K562 (cell line): ENCODE results near the gene CCSER2. TPM values are rescaled to one million over a fixed set of nuclear protein-coding genes. Genes with fewer than 3 reads are reported as not detected.

Experiments used
- ATAC-seq: fragments of 200-7000 bp; cut with Tn5 transposase; 3 replicates; pipeline ENCODE4 v1.9.1; 2020; ENCODE audit warnings: moderate library complexity
- BruUV-seq: library from RNA; stranded (reverse); fragments of 400-500 nt; replicated peaks from 2 replicates; lab custom pipeline; 2021; lab: Mats Ljungman, UMichigan
- CTCF ChIA-PET: fragments of 300-600 bp; formaldehyde crosslinking; extraction: SDS; loops from one replicate; lab custom pipeline; 2021; ENCODE audit warnings: low intra/inter-chr PET ratio; lab: Yijun Ruan, JAX
- POLR2A ChIA-PET: fragments of 300-600, 350-650 bp; sonication (Branson Sonifier 250); formaldehyde crosslinking; extraction: SDS; loops from one replicate; lab custom pipeline; 2021; ENCODE audit warnings: antibody characterized with exemption, inconsistent platforms; lab: Yijun Ruan, JAX
- DNase-seq, 4 experiments: peaks; one replicate each; pipeline versions ENCODE4 v3.0.0 to v3.0.0-alpha.2; 2011 to 2018; ENCODE audit warnings: low spot score in 3 of 4, mixed read lengths in 3 of 4; ENCODE audit errors: extremely low read depth in 1 of 4
- FAIRE-seq: peaks from 2 replicates; lab custom pipeline; 2011; peaks lifted over from hg19 to GRCh38; lab: Jason Lieb, UNC
- H2AFZ ChIP-seq: 2 replicates; pipeline ENCODE4 v1.6.0; 2011; ENCODE audit warnings: low read depth, low read length, control low read depth, inconsistent platforms
- H3K27ac ChIP-seq: fragments of 200-600 bp; 3 replicates; pipeline ENCODE4 v1.8.0; 2011; ENCODE audit warnings: low read depth, mild to moderate bottlenecking, control low read depth, inconsistent platforms, low read length, moderate library complexity, mixed read lengths; ENCODE audit errors: extremely low read depth
- H3K27me3 ChIP-seq, 2 experiments: fragments of 300-600 bp in 1 of 2; 2 replicates in 1 of 2; 3 replicates in 1 of 2; pipeline versions ENCODE4 v1.6.0 to v1.8.0; 2011; ENCODE audit warnings: inconsistent platforms in 2 of 2, low read length in 2 of 2, mild to moderate bottlenecking in 1 of 2, mixed read lengths in 1 of 2, moderate library complexity in 1 of 2; ENCODE audit not compliant: control insufficient read depth in 2 of 2, insufficient read depth in 2 of 2
- H3K36me3 ChIP-seq: fragments of 300-600 bp; 3 replicates; pipeline ENCODE4 v1.8.0; 2011; ENCODE audit warnings: mild to moderate bottlenecking, low read length, inconsistent platforms; ENCODE audit not compliant: control insufficient read depth, insufficient read depth
- H3K4me1 ChIP-seq, 2 experiments: fragments of 200-600 bp in 1 of 2; replicated peaks in 1 of 2; 2 replicates in 1 of 2; 3 replicates in 1 of 2; pipeline versions ENCODE4 v1.5.1 to v1.8.0; 2011; ENCODE audit warnings: inconsistent platforms in 2 of 2, low read length in 2 of 2, mild to moderate bottlenecking in 1 of 2, mixed read lengths in 1 of 2, moderate library complexity in 1 of 2; ENCODE audit not compliant: control insufficient read depth in 2 of 2, insufficient read depth in 2 of 2
- H3K4me2 ChIP-seq: 2 replicates; pipeline ENCODE4 v1.6.1; 2011; ENCODE audit warnings: low read length, control low read depth, inconsistent platforms, mixed read lengths; ENCODE audit not compliant: insufficient read depth
- H3K4me3 ChIP-seq: fragments of 200-600 bp; sonication (generic), shearing (Covaris generic); 2 replicates; pipeline ENCODE4 v1.5.1; 2016; ENCODE audit warnings: control low read depth, inconsistent platforms
- H3K79me2 ChIP-seq: fragments of 200-600 bp; 3 replicates; pipeline ENCODE4 v1.8.0; 2011; ENCODE audit warnings: low read length, inconsistent platforms; ENCODE audit not compliant: control insufficient read depth, insufficient read depth
- H3K9ac ChIP-seq, 2 experiments: 2 replicates each; pipeline versions ENCODE4 v1.6.0 to v1.6.1; 2011; ENCODE audit warnings: low read depth in 2 of 2, low read length in 2 of 2, control low read depth in 1 of 2, inconsistent platforms in 1 of 2, mild to moderate bottlenecking in 1 of 2, mixed read lengths in 1 of 2; ENCODE audit not compliant: insufficient read depth in 1 of 2
- H3K9me1 ChIP-seq: one replicate; pipeline ENCODE4 v1.6.0; 2011; ENCODE audit warnings: inconsistent platforms, mild to moderate bottlenecking, low read length, moderate library complexity; ENCODE audit not compliant: control insufficient read depth, insufficient read depth
- H3K9me3 ChIP-seq: replicated peaks from 2 replicates; pipeline ENCODE4 v1.5.1; 2011; ENCODE audit warnings: low read depth, low read length, inconsistent platforms; ENCODE audit not compliant: control insufficient read depth, insufficient read depth
- H4K20me1 ChIP-seq: replicated peaks from 2 replicates; pipeline ENCODE4 v1.6.1; 2011; ENCODE audit warnings: low read length, inconsistent platforms, mixed read lengths; ENCODE audit not compliant: control insufficient read depth, insufficient read depth
- CEBPG ChIP-seq, 3 experiments: fragments of 200-800 bp in 1 of 3; sonication (Bioruptor generic) in 1 of 3; sonication (generic) in 1 of 3; formaldehyde crosslinking in 1 of 3; IDR thresholded peaks in 2 of 3; conservative IDR thresholded peaks in 1 of 3; 2 replicates each; pipeline versions ENCODE4 v1.6.1 to v1.8.0; 2016 to 2022; ENCODE audit warnings: missing compliant biosample characterization in 2 of 3, missing genetic modification characterization in 2 of 3, mild to moderate bottlenecking in 1 of 3, missing genetic modification reagents in 1 of 3
- DMBX1 ChIP-seq: fragments of 250-450 bp; sonication (Bioruptor Pico); IDR thresholded peaks from 2 replicates; pipeline ENCODE4 v1.8.0; 2022; ENCODE audit warnings: inconsistent platforms, mild to moderate bottlenecking, moderate library complexity, borderline replicate concordance
- MAFG ChIP-seq: fragments of 450-650 bp; conservative IDR thresholded peaks from 2 replicates; pipeline ENCODE4 v1.6.1; 2016; ENCODE audit warnings: missing genetic modification characterization, missing compliant biosample characterization
- NBN ChIP-seq: fragments of 450-650 bp; IDR thresholded peaks from 2 replicates; pipeline ENCODE4 v1.6.1; 2016; ENCODE audit warnings: low read depth, mild to moderate bottlenecking
- SAFB ChIP-seq: fragments of 200-400 bp; formaldehyde crosslinking; IDR thresholded peaks from 2 replicates; pipeline ENCODE4 v1.6.1; 2017; ENCODE audit warnings: low read depth, low read length, borderline replicate concordance
- USF1 ChIP-seq: sonication (generic); formaldehyde crosslinking; IDR thresholded peaks from 2 replicates; pipeline ENCODE4 v1.9.0; 2022; ENCODE audit warnings: mild to moderate bottlenecking, missing genetic modification reagents
- ZNF175 ChIP-seq: fragments of 200-800 bp; sonication (Bioruptor generic); IDR thresholded peaks from 2 replicates; pipeline ENCODE4 v1.6.1; 2016; ENCODE audit warnings: low read depth, mild to moderate bottlenecking, missing genetic modification characterization, missing compliant biosample characterization
- ZNF592 ChIP-seq: fragments of 450-650 bp; IDR thresholded peaks from 2 replicates; pipeline ENCODE4 v1.6.1; 2017; ENCODE audit warnings: antibody characterized with exemption, mild to moderate bottlenecking
- ZNF655 ChIP-seq: fragments of 250-450 bp; sonication (Bioruptor Pico); IDR thresholded peaks from 2 replicates; pipeline ENCODE4 v1.5.0; 2021
- ZNF780A ChIP-seq: fragments of 250-450 bp; sonication (Bioruptor Pico); IDR thresholded peaks from 2 replicates; pipeline ENCODE4 v1.5.0; 2021; ENCODE audit warnings: mild to moderate bottlenecking
- WGBS: fragments of 100-300 bp; shearing (Covaris generic); methylation state at CpG from one replicate; pipeline ENCODE4 v1.1.6; 2016; ENCODE audit warnings: low coverage, mixed read lengths; ENCODE audit not compliant: insufficient coverage; ENCODE audit errors: missing lambda C conversion rate; 5-methylcytosine and 5-hydroxymethylcytosine counted together
- in situ Hi-C: fragments of 300-500 bp; cut with MboI; formaldehyde crosslinking; loops from 4 replicates; pipeline ENCODE4 v1.15.0; 2018; ENCODE audit warnings: inconsistent platforms, mixed read lengths
- intact Hi-C: fragments of 100-400 bp; cut with micrococcal nuclease; formaldehyde crosslinking; loops from 2 replicates; pipeline ENCODE4 v1.14.2; 2022
- polyA plus RNA-seq, 8 experiments: library from polyadenylated mRNA; depleted of rRNA in 4 of 8; stranded (reverse) in 5 of 8; unstranded in 3 of 8; fragments of >200 nt; fragmentation: Nextera tagmentation in 2 of 8; fragmentation: Illumina TruSeq in 1 of 8; extraction: Ambion mirVana in 2 of 8; extraction: Trizol in 1 of 8; gene quantifications; 2 replicates each; pipeline versions ENCODE4 v1.2.1 to v1.2.3, GENCODE V29; 2011 to 2014; ENCODE audit warnings: inconsistent platforms in 1 of 8, missing spikeins in 1 of 8
- total RNA-seq, 7 experiments: library from RNA; depleted of rRNA in 6 of 7; stranded (reverse); fragments of >200 nt in 6 of 7; fragmentation: Illumina TruSeq in 2 of 7; extraction: Trizol in 2 of 7; gene quantifications; 2 replicates each; pipeline versions ENCODE4 v1.2.1 to v1.2.3, GENCODE V29; 2011 to 2021; ENCODE audit warnings: low replicate concordance in 1 of 7

CCSER2 gene
- total and polyA plus RNA-seq, 9 of the 15 experiments (the other 6 are each of a cell fraction or from before 2014, with no cell fraction given) = 2.7 to 15.1 (median 9.7) TPM

GRCh38 chr10:84375881-84376280, 47.5 kb downstream of the CCSER2 start (continued):
- TF ChIP-seq ZNF592 = no peak
- no peak for TF ChIP-seq ZNF175
- TF ChIP-seq SAFB = no peak
- no peak for TF ChIP-seq CEBPG (CRISPR knock-in tag; IDR thresholded peaks at IDR 0.05)
- peak; percentile 16 to 40; a peak in 2 of 4 replicates for TF ChIP-seq CEBPG (tag; conservative IDR thresholded peaks at IDR 0.05 in 1 of 2, IDR thresholded peaks at IDR 0.05 in 1 of 2)
- TF ChIP-seq MAFG (tag) = peak; percentile 30; the same call in 1 of the 2 replicates

- CTCF ChIA-PET = no interaction called here
Measured at GRCh38 chr10:84388148-84388547, 59.8 kb downstream of the CCSER2 start.

More at GRCh38 chr10:84388148-84388547, 59.8 kb downstream of the CCSER2 start:
- Histone ChIP-seq H3K79me2 (no peaks in the 10 kb centered on the region), H3K27ac (no peak overlapping the region), H2AFZ (no peak overlapping the region), H3K4me3 (no peak overlapping the region), H3K36me3 (no peaks in the 10 kb centered on the region), H3K9ac (no peak overlapping the region), H3K9me1 (no peaks in the 10 kb centered on the region), H4K20me1 (no peaks in the 10 kb centered on the region), H3K4me1 (no peaks in the 10 kb centered on the region), H3K27me3 (no peaks in the 10 kb centered on the region), H3K9me3 (0 out of 2 replicates have a peak, but pooled peaks cover 2% of the 10 kb centered on the region), H3K4me2 (no peak overlapping the region)
- 44% methylated on average over 1 of the region's 1 CpG for WGBS
- intact Hi-C loops (no loop called here), in situ Hi-C loops (no loop called here)
- no peak for TF ChIP-seq DMBX1 (CRISPR knock-in tag)
- no peak for TF ChIP-seq USF1 (CRISPR knock-in tag)
- TF ChIP-seq NBN = no peak
- no peak for TF ChIP-seq ZNF655
- no peak for TF ChIP-seq ZNF780A (CRISPR knock-in tag)
- POLR2A ChIA-PET = interaction anchor here (1.5 kb wide), 1 partner anchor 37 kb away, joined by 4 read pairs; no protein-coding TSS in a partner anchor
- DNase-seq = no peak
- ATAC-seq = no peak
- FAIRE-seq = no peak
- no TSS peak for BruUV-seq
